HEK293T (cell line): ENCODE measurements around the gene MPRIP.
"Not testable (repeated sequence)": the region's sequence is repeated elsewhere in the genome, so short reads cannot be mapped to it uniquely, and the experiment has no call there.

Experiments used
- ARNT ChIP-seq: fragments of 450-650 bp; IDR thresholded peaks from 2 replicates; pipeline ENCODE4 v1.6.1; 2017; ENCODE audit warnings: mild to moderate bottlenecking
- BHLHE40 ChIP-seq: fragments of 450-650 bp; IDR thresholded peaks from 2 replicates; pipeline ENCODE4 v1.6.1; 2016; ENCODE audit warnings: mild to moderate bottlenecking, moderate library complexity, borderline replicate concordance
- ELF4 ChIP-seq: fragments of 450-650 bp; IDR thresholded peaks from 2 replicates; pipeline ENCODE4 v1.6.1; 2017; ENCODE audit warnings: antibody characterized with exemption
- FOXA1 ChIP-seq: fragments of 450-650 bp; IDR thresholded peaks from 2 replicates; pipeline ENCODE4 v1.6.1; 2016; ENCODE audit warnings: mild to moderate bottlenecking
- FOXM1 ChIP-seq: fragments of 450-650 bp; IDR thresholded peaks from 2 replicates; pipeline ENCODE4 v1.6.1; 2017; ENCODE audit warnings: mild to moderate bottlenecking, borderline replicate concordance
- L3MBTL2 ChIP-seq: fragments of 450-650 bp; conservative IDR thresholded peaks from 2 replicates; pipeline ENCODE4 v1.6.1; 2016; ENCODE audit warnings: mild to moderate bottlenecking
- LEF1 ChIP-seq: fragments of 450-650 bp; IDR thresholded peaks from 2 replicates; pipeline ENCODE4 v1.6.1; 2017; ENCODE audit warnings: mild to moderate bottlenecking, borderline replicate concordance
- NFRKB ChIP-seq: fragments of 450-650 bp; IDR thresholded peaks from 2 replicates; pipeline ENCODE4 v1.6.1; 2016; ENCODE audit warnings: mild to moderate bottlenecking, moderate library complexity
- SP1 ChIP-seq: fragments of 450-650 bp; IDR thresholded peaks from 2 replicates; pipeline ENCODE4 v1.6.1; 2017
- SUZ12 ChIP-seq: fragments of 450-650 bp; IDR thresholded peaks from 2 replicates; pipeline ENCODE4 v1.6.1; 2016; ENCODE audit warnings: mild to moderate bottlenecking
- TARDBP ChIP-seq: fragments of 450-650 bp; IDR thresholded peaks from 2 replicates; pipeline ENCODE4 v1.6.1; 2016
- ZNF384 ChIP-seq: fragments of 450-650 bp; IDR thresholded peaks from 2 replicates; pipeline ENCODE4 v1.6.1; 2016
- TF ChIP-seq, protein P1 (sequence below): fragments of 450-650 bp; IDR thresholded peaks from 2 replicates; pipeline ENCODE4 v1.6.1; 2016

- not testable (repeated sequence) for TF ChIP-seq SP1, NFRKB, FOXA1, SUZ12, ELF4, BHLHE40, FOXM1, L3MBTL2, TARDBP, LEF1, ARNT, ZNF384
- TF ChIP-seq, protein P1, sequence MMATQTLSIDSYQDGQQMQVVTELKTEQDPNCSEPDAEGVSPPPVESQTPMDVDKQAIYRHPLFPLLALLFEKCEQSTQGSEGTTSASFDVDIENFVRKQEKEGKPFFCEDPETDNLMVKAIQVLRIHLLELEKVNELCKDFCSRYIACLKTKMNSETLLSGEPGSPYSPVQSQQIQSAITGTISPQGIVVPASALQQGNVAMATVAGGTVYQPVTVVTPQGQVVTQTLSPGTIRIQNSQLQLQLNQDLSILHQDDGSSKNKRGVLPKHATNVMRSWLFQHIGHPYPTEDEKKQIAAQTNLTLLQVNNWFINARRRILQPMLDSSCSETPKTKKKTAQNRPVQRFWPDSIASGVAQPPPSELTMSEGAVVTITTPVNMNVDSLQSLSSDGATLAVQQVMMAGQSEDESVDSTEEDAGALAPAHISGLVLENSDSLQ = not testable (repeated sequence)
These were observed 116.2 kb downstream of the MPRIP start for GRCh38 chr17:17158506-17158905.
